CD4-positive, CD25-positive, alpha-beta regulatory T cell (primary cell): ENCODE measurements around the gene AP3B1. TPM values are rescaled to one million over a fixed set of nuclear protein-coding genes. Genes with fewer than 3 reads are reported as not detected.

Source experiments
- ATAC-seq, 2 donors: fragments of 150-1000 bp; cut with Tn5 transposase; one replicate each; pipeline ENCODE4 v1.10.0; 2021; ENCODE audit warnings: low read depth in 2 of 2, moderate number of reproducible peaks in 2 of 2, moderate library complexity in 1 of 2
- DNase-seq, 3 donors: peaks; one replicate each; pipeline versions ENCODE4 v3.0.0 to v3.0.0-alpha.2; 2012 to 2022; ENCODE audit warnings: mixed read lengths in 1 of 3
- H3K27ac ChIP-seq: one replicate; pipeline ENCODE4 v1.7.0; 2013; ENCODE audit warnings: mild to moderate bottlenecking, low read length; ENCODE audit not compliant: insufficient read depth, poor library complexity, severe bottlenecking
- H3K27me3 ChIP-seq: one replicate; pipeline ENCODE4 v1.7.0; 2013; ENCODE audit warnings: low read length; ENCODE audit not compliant: control insufficient read depth, insufficient read depth
- H3K36me3 ChIP-seq: one replicate; pipeline ENCODE4 v1.7.0; 2013; ENCODE audit warnings: mild to moderate bottlenecking, low read length, moderate library complexity; ENCODE audit not compliant: control insufficient read depth, insufficient read depth
- H3K4me1 ChIP-seq: 2 replicates; pipeline ENCODE4 v1.7.0; 2013; ENCODE audit warnings: mild to moderate bottlenecking, low read length; ENCODE audit not compliant: insufficient read depth, control insufficient read depth, poor library complexity, severe bottlenecking
- H3K4me3 ChIP-seq: one replicate; pipeline ENCODE4 v1.7.0; 2013; ENCODE audit warnings: low read depth, mild to moderate bottlenecking, low read length, moderate library complexity
- H3K9me3 ChIP-seq, 2 experiments: 1 replicate in 1 of 2; 2 replicates in 1 of 2; pipeline ENCODE4 v1.7.0; 2013; ENCODE audit warnings: low read length in 2 of 2, mild to moderate bottlenecking in 1 of 2, moderate library complexity in 1 of 2; ENCODE audit not compliant: control insufficient read depth in 2 of 2
- H3K27ac Mint-ChIP-seq, 3 donors: one replicate each; pipeline ENCODE4 v1.8.0; 2020 to 2022; ENCODE audit warnings: mild to moderate bottlenecking in 3 of 3, mixed read lengths in 3 of 3, moderate library complexity in 2 of 3
- H3K27me3 Mint-ChIP-seq: one replicate; pipeline ENCODE4 v1.8.0; 2022; ENCODE audit warnings: mild to moderate bottlenecking, mixed read lengths
- H3K36me3 Mint-ChIP-seq: one replicate; pipeline ENCODE4 v1.8.0; 2020; ENCODE audit warnings: mixed read lengths
- H3K4me1 Mint-ChIP-seq, 4 donors: one replicate each; pipeline ENCODE4 v1.8.0; 2020 to 2022; ENCODE audit warnings: mixed read lengths in 4 of 4, mild to moderate bottlenecking in 1 of 4
- H3K4me3 Mint-ChIP-seq, 4 donors: one replicate each; pipeline ENCODE4 v1.8.0; 2020 to 2022; ENCODE audit warnings: mild to moderate bottlenecking in 4 of 4, mixed read lengths in 4 of 4, moderate library complexity in 3 of 4
- H3K9me3 Mint-ChIP-seq, 7 donors: one replicate each; pipeline ENCODE4 v1.8.0; 2020 to 2022; ENCODE audit warnings: mixed read lengths in 7 of 7, mild to moderate bottlenecking in 3 of 7, moderate library complexity in 2 of 7
- polyA plus RNA-seq, 4 donors: library from polyadenylated mRNA; unstranded; fragments of 300-500 nt; fragmentation: Illumina TruSeq; gene quantifications; one replicate each; pipeline ENCODE4 v1.2.3, GENCODE V29; 2021
- total RNA-seq: library from RNA; stranded (reverse); gene quantifications from one replicate; pipeline ENCODE4 v1.2.3, GENCODE V29; 2022

Gene AP3B1
- total RNA-seq (44.5 TPM), polyA plus RNA-seq (10 to 100 TPM; 27.9 to 36.0 (median 30.7) TPM)

- H3K4me1 Mint-ChIP-seq = peaks cover 23 to 53% (median 41%) of the 10 kb centered on the region in 4 donors
- H3K36me3 ChIP-seq = no peaks in the 10 kb centered on the region
- ATAC-seq = peak; percentile 93
These were observed at the start of gene AP3B1 for GRCh38 chr5:78294248-78295034. Gene AP3B1 (minus strand): TSS chr5:78294698. CDS start chr5:78294579, 119 bp downstream.

GRCh38 chr5:78341440-78341839 is 46.9 kb upstream of the AP3B1 start:
- Histone ChIP-seq H3K36me3 (no peaks in the 10 kb centered on the region), H3K4me1 (no peaks in the 10 kb centered on the region), H3K9me3 (peaks cover 8 to 10% of the 10 kb centered on the region in 2 experiments), H3K4me3 (no peak overlapping the region), H3K27me3 (peaks cover 6% of the 10 kb centered on the region), H3K27ac (no peak overlapping the region)
- Mint-ChIP-seq H3K4me1 (no peaks in the 10 kb centered on the region), H3K27me3 (peaks cover 46% of the 10 kb centered on the region), H3K36me3 (no peaks in the 10 kb centered on the region), H3K9me3 (peaks cover 0 to 17% (median 6%) of the 10 kb centered on the region in 7 donors), H3K4me3 (no peak overlapping the region), H3K27ac (no peak overlapping the region)
- DNase-seq = no peak
- ATAC-seq = no peak

More at GRCh38 chr5:78294248-78295034, at the start of gene AP3B1:
- peak; percentile 96 to 98 (median 97) for DNase-seq
- peak within 1 kb of the TSS; percentile 83 for H3K27ac ChIP-seq
- H3K27me3 ChIP-seq = no peaks in the 10 kb centered on the region
- H3K4me3 Mint-ChIP-seq = peak within 1 kb of the TSS; percentile 95 to 100 (median 98)
- H3K4me3 ChIP-seq = peak within 1 kb of the TSS; percentile 100
- peaks cover 0 to 1% (median 0%) of the 10 kb centered on the region in 7 donors for H3K9me3 Mint-ChIP-seq
- peaks cover 47% of the 10 kb centered on the region for H3K4me1 ChIP-seq
- peak within 1 kb of the TSS; percentile 97 to 100 (median 98) for H3K27ac Mint-ChIP-seq
- H3K27me3 Mint-ChIP-seq = peaks cover 23% of the 10 kb centered on the region
- H3K36me3 Mint-ChIP-seq = peaks cover 3% of the 10 kb centered on the region
- H3K9me3 ChIP-seq = no peaks in the 10 kb centered on the region

- Histone ChIP-seq H3K27me3 (peaks cover 8% of the 10 kb centered on the region), H3K36me3 (no peaks in the 10 kb centered on the region), H3K4me3 (no peak overlapping the region), H3K9me3 (peaks cover 8 to 10% of the 10 kb centered on the region in 2 experiments), H3K27ac (no peak overlapping the region), H3K4me1 (no peaks in the 10 kb centered on the region)
- Mint-ChIP-seq H3K27ac (no peak overlapping the region), H3K27me3 (peaks cover 47% of the 10 kb centered on the region), H3K36me3 (no peaks in the 10 kb centered on the region), H3K9me3 (peaks cover 0 to 17% (median 6%) of the 10 kb centered on the region in 7 donors), H3K4me1 (no peaks in the 10 kb centered on the region), H3K4me3 (no peak overlapping the region)
- DNase-seq (no peak), ATAC-seq (no peak)
These were observed 45.3 kb upstream of the AP3B1 start for GRCh38 chr5:78339617-78340436.

- Mint-ChIP-seq H3K9me3 (peaks cover 0 to 17% (median 6%) of the 10 kb centered on the region in 7 donors), H3K4me1 (no peaks in the 10 kb centered on the region), H3K27me3 (peaks cover 34% of the 10 kb centered on the region), H3K27ac (no peak overlapping the region), H3K4me3 (no peak overlapping the region), H3K36me3 (no peaks in the 10 kb centered on the region)
- H3K4me3 ChIP-seq = no peak overlapping the region
- H3K9me3 ChIP-seq = peaks cover 8 to 10% of the 10 kb centered on the region in 2 experiments
- H3K36me3 ChIP-seq = no peaks in the 10 kb centered on the region
- H3K27ac ChIP-seq = no peak overlapping the region
- no peak for ATAC-seq
- H3K4me1 ChIP-seq = no peaks in the 10 kb centered on the region
- DNase-seq = no peak
- peaks cover 8% of the 10 kb centered on the region for H3K27me3 ChIP-seq
These were observed 42.2 kb upstream of the AP3B1 start for GRCh38 chr5:78336698-78337097.

- Histone ChIP-seq H3K27ac (no peak overlapping the region), H3K9me3 (peaks cover 8 to 10% of the 10 kb centered on the region in 2 experiments), H3K4me1 (no peaks in the 10 kb centered on the region), H3K36me3 (no peaks in the 10 kb centered on the region), H3K27me3 (peaks cover 10% of the 10 kb centered on the region), H3K4me3 (no peak overlapping the region)
- Mint-ChIP-seq H3K9me3 (peaks cover 0 to 17% (median 6%) of the 10 kb centered on the region in 7 donors), H3K27ac (no peak overlapping the region), H3K4me3 (no peak overlapping the region), H3K27me3 (peaks cover 38% of the 10 kb centered on the region), H3K36me3 (no peaks in the 10 kb centered on the region), H3K4me1 (no peaks in the 10 kb centered on the region)
- ATAC-seq (no peak), DNase-seq (no peak)
These were observed 41.5 kb upstream of the AP3B1 start for GRCh38 chr5:78335976-78336375.

- H3K27ac ChIP-seq = no peak overlapping the region
These were observed 40.3 kb upstream of the AP3B1 start for GRCh38 chr5:78334811-78335210.

GRCh38 chr5:78331523-78332080 is 37.1 kb upstream of the AP3B1 start:
- DNase-seq = no peak
- Histone ChIP-seq H3K36me3 (no peaks in the 10 kb centered on the region), H3K4me3 (no peak overlapping the region), H3K27me3 (peaks cover 8% of the 10 kb centered on the region), H3K4me1 (no peaks in the 10 kb centered on the region), H3K27ac (no peak overlapping the region), H3K9me3 (no peaks in the 10 kb centered on the region)
- no peak for ATAC-seq
- H3K36me3 Mint-ChIP-seq = no peaks in the 10 kb centered on the region
- no peaks in the 10 kb centered on the region for H3K4me1 Mint-ChIP-seq
- H3K27me3 Mint-ChIP-seq = peaks cover 28% of the 10 kb centered on the region
- H3K27ac Mint-ChIP-seq = no peak overlapping the region
- H3K9me3 Mint-ChIP-seq = peaks cover 0 to 6% (median 0%) of the 10 kb centered on the region in 7 donors
- H3K4me3 Mint-ChIP-seq = no peak overlapping the region

More at GRCh38 chr5:78334811-78335210, 40.3 kb upstream of the AP3B1 start:
- Histone ChIP-seq H3K36me3 (no peaks in the 10 kb centered on the region), H3K4me3 (no peak overlapping the region), H3K9me3 (peaks cover 8 to 10% of the 10 kb centered on the region in 2 experiments), H3K4me1 (no peaks in the 10 kb centered on the region), H3K27me3 (peaks cover 10% of the 10 kb centered on the region)
- H3K36me3 Mint-ChIP-seq = no peaks in the 10 kb centered on the region
- no peak for ATAC-seq
- no peak overlapping the region for H3K4me3 Mint-ChIP-seq
- no peak overlapping the region for H3K27ac Mint-ChIP-seq
- H3K4me1 Mint-ChIP-seq = no peaks in the 10 kb centered on the region
- DNase-seq = no peak
- peaks cover 0 to 17% (median 6%) of the 10 kb centered on the region in 7 donors for H3K9me3 Mint-ChIP-seq
- H3K27me3 Mint-ChIP-seq = peaks cover 40% of the 10 kb centered on the region
